Cardiac septum (tissue), 1 donor: Measurements from ENCODE around the gene ATP2C1. TPM values are rescaled to one million over a fixed set of nuclear protein-coding genes. Genes with fewer than 3 reads are reported as not detected.
"Not testable (repeated sequence)": the region's sequence is repeated elsewhere in the genome, so short reads cannot be mapped to it uniquely, and the experiment has no call there.

Experiments used
- DNase-seq: peaks from one replicate; pipeline ENCODE4 v3.0.0-alpha.2; 2020; ENCODE audit warnings: low spot score
- intact Hi-C: fragments of 100-400 bp; cut with DNase I; formaldehyde crosslinking; loops from one replicate; pipeline ENCODE4 v1.14.0; 2022
- long read RNA-seq: library from polyadenylated mRNA; unstranded; transcript quantifications from one replicate; pipeline ENCODE4 v2.0.0, GENCODE V29; 2021
- total RNA-seq: library from RNA; stranded (reverse); fragmentation: NEBNext Ultra II Directional; extraction: Animal tissue kit (Norgen Biotek cat#: 25700); gene quantifications from one replicate; pipeline ENCODE4 v1.2.1, GENCODE V29; 2021
- donor health status: DM: no; HTN: no; CAD: no.

ATP2C1 gene, protein sequence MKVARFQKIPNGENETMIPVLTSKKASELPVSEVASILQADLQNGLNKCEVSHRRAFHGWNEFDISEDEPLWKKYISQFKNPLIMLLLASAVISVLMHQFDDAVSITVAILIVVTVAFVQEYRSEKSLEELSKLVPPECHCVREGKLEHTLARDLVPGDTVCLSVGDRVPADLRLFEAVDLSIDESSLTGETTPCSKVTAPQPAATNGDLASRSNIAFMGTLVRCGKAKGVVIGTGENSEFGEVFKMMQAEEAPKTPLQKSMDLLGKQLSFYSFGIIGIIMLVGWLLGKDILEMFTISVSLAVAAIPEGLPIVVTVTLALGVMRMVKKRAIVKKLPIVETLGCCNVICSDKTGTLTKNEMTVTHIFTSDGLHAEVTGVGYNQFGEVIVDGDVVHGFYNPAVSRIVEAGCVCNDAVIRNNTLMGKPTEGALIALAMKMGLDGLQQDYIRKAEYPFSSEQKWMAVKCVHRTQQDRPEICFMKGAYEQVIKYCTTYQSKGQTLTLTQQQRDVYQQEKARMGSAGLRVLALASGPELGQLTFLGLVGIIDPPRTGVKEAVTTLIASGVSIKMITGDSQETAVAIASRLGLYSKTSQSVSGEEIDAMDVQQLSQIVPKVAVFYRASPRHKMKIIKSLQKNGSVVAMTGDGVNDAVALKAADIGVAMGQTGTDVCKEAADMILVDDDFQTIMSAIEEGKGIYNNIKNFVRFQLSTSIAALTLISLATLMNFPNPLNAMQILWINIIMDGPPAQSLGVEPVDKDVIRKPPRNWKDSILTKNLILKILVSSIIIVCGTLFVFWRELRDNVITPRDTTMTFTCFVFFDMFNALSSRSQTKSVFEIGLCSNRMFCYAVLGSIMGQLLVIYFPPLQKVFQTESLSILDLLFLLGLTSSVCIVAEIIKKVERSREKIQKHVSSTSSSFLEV
- 60.1 TPM for total RNA-seq
- long read RNA-seq, full-length matches to known transcripts, result 40 of 72 reads
- long read RNA-seq, partial matches to known transcripts, result 13 of 72 reads
- long read RNA-seq, other reads (novel, unspliced or antisense), result 19 of 72 reads

DNA sequence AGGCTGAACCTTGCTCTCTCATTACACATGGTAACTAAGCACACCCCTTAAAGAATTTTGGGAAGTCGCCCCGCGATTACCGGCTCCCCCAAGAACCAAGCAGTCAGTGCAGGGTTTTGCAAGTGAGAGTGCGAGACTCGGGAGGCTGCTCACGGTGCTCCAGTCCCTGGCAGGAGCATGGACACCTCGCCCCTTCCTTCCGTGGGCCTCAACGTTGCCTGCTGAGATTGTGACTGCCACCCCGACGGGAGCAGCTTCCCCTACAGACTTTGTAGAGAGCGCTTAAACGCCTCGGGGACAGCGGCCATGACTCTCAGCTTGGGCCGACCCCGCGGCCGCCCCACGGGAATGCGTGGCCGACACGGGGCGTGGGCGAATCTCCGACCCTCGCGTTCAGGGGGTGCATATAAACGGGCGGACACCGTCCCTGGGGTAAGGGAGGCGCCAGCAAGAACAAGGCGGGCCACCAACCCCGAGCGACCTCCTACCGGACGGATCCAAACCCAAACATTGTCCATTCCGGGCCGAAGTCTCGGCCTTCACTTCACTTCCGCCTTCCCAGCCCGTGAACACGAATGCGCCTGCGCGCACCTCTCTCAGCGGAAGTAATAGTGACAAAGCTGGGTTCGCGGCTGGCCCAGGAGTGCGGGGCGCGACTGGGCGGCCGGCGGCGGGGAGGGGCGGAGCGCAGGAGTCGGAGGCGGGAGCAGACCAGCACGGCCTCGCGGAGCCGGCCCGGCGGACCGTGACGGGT is at the start of gene ATP2C1:
Gene ATP2C1, plus strand, starts transcription at position 709 of the 754 bp plus-strand sequence. CDS start 686 bp downstream, outside the sequence.
- peak; percentile 98 for DNase-seq
- intact Hi-C loops, result loop anchor here (1.0 to 2.0 kb wide), 2 partner anchors 133 to 134 kb away; partner anchors contain the start of genes ASTE1 and NEK11

DNA sequence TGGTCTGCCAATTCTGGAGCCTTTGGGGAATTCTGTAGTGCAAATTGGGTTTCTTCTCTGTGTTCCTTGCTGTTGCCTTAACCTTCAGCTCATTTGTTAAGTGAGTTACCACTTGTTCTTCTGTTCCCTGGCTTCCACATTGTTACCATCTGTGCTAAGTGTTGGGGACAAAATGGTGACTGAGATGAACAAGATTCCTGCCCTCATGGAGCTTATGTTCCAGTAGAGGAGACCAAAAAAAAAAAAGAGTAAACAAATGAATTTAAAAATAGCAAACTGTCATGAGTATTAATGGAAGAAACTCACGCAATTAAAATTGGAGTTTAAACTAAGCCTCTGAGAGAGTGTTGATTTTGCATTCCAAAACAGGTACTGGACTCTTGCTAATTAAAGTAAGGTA is 49.4 kb upstream of the ATP2C1 start:
- DNase-seq, result no peak
- intact Hi-C loops, result no loop called here

DNA sequence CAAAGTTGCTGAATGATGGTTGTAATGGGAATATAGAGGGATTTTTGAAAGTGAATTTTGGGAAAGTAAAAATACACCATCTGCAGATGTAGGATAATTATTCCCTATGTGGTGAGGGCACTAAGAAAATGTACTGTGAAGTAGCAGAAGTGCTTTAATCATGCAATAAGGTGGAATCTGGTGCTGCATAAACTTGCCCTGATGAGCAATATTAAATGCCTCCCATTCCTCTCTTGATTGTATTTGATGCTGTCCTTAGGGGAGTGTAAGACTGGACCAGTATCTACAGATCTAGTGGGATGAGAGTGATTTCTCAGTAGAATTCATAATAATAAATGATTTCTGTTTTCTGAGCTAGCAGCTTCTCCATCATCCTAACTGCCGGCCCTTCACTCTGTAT is 47.7 kb upstream of the ATP2C1 start:
- no peak for DNase-seq
- intact Hi-C loops, result no loop called here

DNA sequence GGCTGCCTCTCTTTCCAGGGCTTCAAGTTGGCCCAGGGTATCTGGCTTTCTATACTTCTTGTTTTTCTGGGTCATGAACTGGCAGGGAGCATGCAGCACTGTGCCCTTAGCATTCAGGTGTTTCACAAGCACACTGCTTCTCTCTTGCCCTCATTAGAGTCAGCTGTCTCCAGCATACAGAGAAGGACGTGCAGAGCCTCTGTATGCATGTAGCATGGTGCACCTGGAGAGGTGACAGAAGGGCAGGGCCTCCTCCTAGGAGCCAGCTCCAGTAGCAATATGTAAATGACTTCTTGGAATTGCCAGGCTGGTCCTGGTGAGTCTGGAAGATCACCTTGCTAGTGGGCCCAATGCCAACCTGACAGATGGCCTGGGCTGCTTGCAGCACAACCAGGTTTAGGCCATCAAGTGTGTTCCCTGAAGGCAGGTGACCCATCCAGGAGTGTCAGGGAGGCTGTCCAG is 44.8 kb upstream of the ATP2C1 start:
- intact Hi-C loops, result no loop called here
- no peak for DNase-seq

DNA sequence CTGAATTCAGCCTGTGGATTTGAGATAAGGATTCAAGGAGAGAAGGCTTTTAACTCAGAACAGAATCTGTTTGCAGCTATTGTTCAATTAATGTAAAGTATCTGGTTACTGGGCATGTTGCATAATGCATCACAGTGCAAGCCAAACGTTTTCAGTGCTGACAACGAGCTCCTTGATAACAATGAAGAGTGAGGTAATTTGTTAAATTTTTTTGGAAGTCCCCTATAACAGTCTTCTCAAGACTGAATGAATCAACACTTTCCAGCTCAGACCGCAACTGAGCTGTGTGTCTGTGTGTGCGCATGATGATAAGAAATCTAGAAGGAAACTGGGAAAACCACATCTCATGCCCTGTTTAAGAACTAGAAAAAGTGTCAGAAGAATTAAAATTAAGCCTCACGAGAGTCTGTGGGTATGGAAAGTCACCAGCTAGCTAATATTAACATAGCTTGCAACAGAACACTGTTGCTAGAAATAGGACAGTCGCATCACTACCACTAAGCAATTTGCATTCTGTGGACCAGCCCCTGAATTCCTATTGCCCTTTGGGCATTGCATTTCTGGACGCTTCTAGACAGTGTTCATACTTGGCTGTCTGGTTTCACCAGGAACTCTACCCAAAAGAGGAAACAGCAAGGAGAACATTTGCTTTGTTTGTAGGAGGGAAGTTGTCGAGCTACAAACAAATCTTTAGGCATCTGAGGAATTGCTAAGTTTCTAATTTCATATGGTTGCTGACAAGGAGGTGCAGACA is 43.7 kb upstream of the ATP2C1 start:
- no peak for DNase-seq
- intact Hi-C loops, result no loop called here

DNA sequence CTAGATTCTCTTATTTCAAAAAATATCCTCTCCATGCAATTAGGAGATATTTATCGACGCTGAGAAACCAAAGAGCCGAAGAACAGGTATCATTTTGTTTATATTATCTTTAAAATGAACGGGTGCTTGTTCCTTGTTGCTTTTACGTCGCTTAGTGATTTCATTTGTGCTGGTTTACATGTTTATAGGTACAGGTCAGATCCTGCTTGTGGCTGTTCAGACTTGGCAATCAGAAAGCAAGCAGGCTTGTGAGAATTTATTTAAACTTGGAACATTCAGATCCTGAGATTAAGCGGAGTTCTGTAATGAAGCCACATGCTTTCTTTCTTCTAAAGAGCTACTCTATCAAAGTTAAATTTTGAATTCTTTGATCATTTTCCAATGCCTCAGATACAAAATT is 43.0 kb upstream of the ATP2C1 start:
- no peak for DNase-seq
- intact Hi-C loops, result no loop called here

DNA sequence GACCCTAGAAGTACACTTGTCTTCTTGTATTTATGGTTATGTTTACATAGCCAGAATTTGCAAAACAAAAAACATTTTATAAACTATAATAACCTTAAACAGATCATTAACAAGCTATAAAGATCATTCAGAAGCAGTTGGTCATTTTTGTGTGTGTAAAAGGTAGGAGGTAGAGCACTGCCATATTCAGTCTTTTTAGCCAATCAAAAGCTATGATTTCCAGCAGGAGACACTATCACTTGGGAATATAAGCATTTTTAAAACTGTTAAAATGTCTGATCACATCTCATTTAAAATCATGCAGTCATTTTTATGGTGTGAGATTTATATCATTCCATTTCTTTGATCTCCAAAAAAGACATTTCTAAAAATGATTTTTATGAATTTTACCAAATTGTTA is 42.6 kb upstream of the ATP2C1 start:
- intact Hi-C loops, result no loop called here
- DNase-seq, result no peak

DNA sequence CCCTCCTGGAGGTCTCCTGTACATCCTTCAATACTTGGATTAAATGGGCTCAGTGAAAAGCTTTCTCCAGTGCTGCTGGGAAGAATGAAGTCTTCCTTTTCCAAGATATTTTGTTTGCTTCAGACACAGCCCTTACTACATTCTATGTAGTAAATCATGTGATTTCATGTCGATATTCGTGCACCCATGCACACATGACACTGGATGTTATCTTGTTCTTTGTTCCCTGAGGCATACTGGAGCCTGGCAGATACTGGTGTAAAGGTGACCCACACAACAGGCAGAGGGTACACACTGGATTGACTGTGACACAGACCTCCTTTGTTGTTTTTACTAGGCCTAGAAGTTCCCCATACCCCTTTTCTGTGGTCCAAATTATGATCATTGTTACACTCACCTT is 40.3 kb upstream of the ATP2C1 start:
- intact Hi-C loops, result no loop called here
- no peak for DNase-seq

DNA sequence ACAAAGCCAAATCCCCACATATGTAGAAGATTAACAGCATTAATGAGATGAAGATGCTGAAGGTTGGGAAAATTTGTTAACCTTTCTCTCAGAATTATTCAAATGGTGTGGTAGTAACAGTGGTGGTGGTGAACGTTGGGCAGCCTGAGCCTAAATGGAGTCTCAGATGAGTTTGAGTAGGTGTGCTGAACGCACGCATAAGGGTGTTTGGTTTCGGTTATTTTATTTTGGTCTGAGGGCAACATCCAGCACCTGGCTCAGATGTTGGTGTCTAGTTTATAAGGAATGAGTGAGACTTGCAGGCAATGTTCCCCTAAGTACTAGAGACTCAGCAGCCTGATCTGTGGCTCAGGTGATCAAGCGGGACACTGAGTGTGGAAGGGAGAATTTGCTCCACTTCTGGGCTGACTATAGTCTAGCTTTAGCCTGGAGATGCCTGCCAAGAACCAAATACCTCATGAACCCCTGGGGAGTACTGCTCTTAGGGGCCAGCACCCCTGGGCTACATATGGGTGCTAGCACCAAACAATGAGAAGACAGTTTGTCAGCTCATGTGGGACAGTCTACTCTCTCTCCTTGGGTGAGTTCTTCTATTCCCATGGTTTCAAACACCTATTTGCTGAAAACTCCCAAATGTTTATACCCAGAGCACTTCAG is 39.5 kb upstream of the ATP2C1 start:
- intact Hi-C loops, result no loop called here
- no peak for DNase-seq

DNA sequence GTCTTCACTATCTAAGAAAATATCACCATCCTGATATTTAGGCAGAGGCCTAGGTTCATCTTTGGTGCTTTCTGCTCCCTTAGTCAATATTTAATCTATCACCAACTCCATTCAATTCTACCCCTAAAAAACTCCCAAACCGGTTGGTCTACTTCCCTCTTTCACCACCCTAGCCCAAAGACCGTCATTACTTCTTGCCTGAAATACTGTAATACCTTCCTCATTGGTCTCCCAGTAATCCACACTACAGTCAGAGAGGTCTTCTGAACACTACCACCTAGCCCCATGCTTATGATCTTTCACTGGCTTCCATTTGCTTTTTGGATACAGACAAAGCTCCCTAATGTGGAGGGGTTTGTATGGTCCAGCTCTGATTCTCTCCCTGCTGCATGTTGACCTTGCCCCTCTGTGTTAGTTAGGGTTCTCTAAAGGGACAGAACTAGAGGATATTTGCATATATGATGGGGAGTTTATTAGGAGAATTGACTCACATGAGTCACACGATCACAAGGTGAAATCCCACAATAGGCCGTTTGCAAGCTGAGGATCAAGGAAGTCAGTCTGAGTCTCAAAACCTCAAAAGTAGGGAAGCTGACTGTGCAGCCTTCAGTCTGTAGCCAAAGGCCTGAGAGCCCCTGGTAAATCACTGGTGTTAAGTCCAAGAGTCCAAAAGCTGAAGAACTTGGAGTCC is 36.4 kb upstream of the ATP2C1 start:
- intact Hi-C loops, result no loop called here
- no peak for DNase-seq

DNA sequence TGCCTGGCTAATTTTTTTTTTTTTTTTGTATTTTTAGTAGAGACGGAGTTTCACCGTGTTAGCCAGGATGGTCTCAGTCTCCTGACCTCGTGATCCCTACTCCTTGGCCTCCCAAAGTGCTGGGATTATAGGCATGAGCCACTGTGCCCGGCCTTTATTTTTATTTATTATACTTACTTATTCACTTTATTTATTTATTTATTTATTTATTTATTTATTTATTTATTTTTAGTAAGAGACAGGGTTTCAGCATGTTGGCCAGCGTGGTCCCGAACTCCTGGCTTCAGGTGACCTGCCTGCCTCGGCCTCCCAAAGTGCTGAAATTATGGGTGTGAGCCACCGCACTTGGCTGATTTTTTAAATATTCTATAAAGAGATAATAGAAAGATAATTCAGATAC is 31.8 kb upstream of the ATP2C1 start:
- intact Hi-C loops, DNase-seq: not testable (repeated sequence)

DNA sequence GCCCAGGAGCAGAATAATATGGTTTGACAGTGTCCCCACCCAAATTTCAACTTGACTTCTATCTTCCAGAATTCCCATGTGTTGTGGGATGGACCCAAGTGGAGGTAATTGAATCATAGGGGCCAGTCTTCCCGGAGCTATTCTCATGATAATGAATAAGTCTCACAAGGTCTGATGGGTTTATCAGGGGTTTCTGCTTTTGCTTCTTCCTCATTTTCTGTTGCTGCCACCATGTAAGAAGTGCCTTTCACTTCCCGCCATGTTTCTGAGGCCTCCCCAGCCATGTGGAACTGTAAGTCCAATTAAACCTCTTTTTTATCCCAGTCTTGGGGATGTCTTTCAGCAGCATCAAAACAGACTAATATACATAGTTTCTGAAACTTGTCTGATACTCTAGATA is 28.4 kb upstream of the ATP2C1 start:
- intact Hi-C loops, result no loop called here
- no peak for DNase-seq

DNA sequence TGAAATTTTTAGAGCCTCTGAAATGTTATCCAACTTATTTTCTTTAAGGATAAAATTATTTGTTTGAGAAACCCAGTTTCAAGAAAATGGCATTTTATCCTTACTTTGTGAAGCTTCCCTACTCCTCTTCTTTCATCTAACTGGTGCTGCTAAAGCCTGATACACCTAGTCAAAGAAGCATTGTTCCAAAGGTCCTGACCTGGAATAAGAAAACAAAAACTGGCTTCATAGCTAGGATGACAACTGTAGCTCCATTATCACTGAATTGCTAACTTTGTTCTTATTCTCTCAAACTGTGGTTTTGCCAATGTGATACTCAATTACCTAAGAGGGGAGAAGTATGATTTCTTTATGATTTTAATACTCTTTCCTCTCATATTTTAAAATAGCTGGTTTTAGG is 27.6 kb upstream of the ATP2C1 start:
- intact Hi-C loops, result no loop called here
- no peak for DNase-seq

DNA sequence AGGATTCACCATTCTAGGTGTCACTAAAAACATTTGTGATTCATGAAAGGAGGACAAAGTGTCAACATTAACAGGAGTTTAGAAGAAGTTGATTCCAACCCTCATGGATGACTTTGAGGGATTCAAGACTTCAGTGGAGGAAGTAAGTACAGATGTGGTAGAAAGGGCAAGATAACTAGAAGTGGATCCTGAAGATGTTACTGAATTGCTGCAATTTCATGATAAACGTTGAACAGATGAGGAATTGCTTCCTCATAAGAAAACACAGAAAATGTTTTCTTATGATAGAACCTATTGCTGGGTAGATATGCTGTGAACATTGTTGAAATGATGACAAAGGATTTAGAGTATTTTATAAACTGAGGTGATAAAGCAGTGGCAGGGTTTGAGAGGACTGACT is 23.5 kb upstream of the ATP2C1 start:
- intact Hi-C loops, result no loop called here
- no peak for DNase-seq

DNA sequence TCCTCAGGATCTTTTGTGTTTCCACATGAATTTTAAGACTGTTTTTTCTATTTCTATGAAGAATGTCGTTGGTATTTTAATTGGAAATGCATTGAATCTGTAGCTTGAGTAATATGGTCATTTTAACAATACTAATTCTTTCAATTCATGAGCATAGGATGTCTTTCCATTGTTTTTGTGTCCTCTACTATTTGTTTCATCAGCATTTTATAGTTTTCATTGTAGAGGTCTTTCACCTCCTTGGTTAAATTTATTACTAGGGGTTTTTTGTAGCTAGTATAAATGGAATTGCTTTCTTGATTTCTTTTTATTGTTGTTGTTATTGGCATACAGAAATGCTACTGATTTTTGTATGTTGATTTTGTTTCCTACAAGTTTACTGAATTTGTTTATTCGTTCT is 17.3 kb upstream of the ATP2C1 start:
- intact Hi-C loops, result no loop called here
- DNase-seq, result no peak

DNA sequence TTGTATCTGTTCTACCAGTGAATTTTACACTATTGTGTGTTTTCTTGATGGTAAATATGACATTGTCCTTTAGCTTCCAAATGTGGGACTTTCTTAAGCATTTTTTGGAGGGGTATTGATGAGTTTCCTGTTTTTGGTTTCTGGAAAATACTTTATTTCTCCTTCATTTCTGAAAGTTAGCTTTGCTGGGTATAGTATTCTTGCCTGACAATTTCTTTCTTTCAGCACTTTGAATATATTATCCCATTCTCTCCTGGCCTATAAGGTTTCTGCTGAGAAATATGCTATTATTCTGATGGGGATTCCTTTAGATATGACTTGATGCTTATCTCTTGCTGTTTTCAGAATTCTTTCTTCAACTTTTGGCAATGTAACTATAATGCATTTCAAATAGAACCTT is 15.4 kb upstream of the ATP2C1 start:
- intact Hi-C loops, result no loop called here
- DNase-seq, result no peak

DNA sequence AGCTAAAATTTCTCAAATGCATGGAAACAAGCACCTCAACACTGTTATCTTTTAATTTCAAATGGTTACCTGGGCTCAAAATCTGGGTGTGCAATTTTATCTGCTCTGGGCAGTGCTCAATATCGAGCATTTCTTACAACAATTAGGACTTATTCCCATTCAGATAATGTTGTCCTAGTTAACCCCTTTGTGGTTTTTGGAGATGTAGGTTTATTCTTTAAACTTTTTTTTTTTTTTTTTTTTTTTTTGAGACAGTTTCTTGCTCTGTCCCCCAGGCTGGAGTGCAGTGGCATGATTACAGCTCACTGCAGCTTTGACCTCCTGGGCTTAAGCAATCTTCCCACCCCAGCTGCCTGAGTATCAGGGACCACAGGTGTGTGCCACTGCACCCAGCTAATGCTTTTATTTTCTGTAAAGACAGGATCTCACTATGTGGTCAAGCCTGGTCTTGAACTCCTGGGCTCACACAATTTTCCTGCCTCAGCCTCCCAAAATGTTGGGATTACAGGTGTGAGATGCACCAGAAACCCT is 4.4 kb upstream of the ATP2C1 start:
- no peak for DNase-seq
- intact Hi-C loops, result no loop called here
